HUES6 (cell line): ENCODE measurements around the gene BCAS4.

Source experiments
- H3K27ac ChIP-seq: 2 replicates; pipeline ENCODE4 v1.7.0; 2013; ENCODE audit warnings: low read depth, mild to moderate bottlenecking, low read length, inconsistent platforms
- H3K27me3 ChIP-seq: 2 replicates; pipeline ENCODE4 v1.6.1; 2013; ENCODE audit warnings: low read length; ENCODE audit not compliant: control insufficient read depth, insufficient read depth
- H3K36me3 ChIP-seq: 2 replicates; pipeline ENCODE4 v1.6.1; 2013; ENCODE audit warnings: low read length; ENCODE audit not compliant: control insufficient read depth, insufficient read depth
- H3K4me1 ChIP-seq: 2 replicates; pipeline ENCODE4 v1.6.1; 2013; ENCODE audit warnings: low read length; ENCODE audit not compliant: control insufficient read depth, insufficient read depth
- H3K4me3 ChIP-seq: 2 replicates; pipeline ENCODE4 v1.5.1; 2013; ENCODE audit warnings: low read depth, low read length
- H3K9ac ChIP-seq: one replicate; pipeline ENCODE4 v1.6.1; 2013; ENCODE audit warnings: mild to moderate bottlenecking, low read length
- H3K9me3 ChIP-seq: 2 replicates; pipeline ENCODE4 v1.6.1; 2013; ENCODE audit warnings: low read depth, low read length; ENCODE audit not compliant: control insufficient read depth, insufficient read depth

The BCAS4 gene

DNA sequence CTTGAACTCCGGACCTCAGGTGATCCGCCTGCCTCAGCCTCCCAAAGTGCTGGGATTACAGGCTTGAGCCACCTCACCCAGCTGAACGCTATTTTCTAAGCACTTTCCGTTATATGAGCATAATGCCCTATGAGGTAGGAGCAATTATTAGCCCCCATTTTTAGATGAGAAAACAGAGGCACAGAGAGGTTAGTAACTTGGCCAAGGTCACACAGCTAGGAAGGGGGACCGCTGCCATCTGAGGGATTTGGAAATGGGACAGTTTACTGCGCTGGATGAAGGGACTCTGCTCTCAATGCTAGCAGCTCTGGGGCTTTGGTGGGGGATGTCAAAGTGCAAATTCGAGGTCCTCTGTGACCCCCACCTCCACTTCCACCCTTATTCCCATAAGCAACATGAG, 62.5 kb downstream of the BCAS4 start:
- Histone ChIP-seq H3K36me3 (no peaks in the 10 kb centered on the region), H3K4me3 (no peak overlapping the region), H3K27me3 (no peaks in the 10 kb centered on the region), H3K9me3 (no peaks in the 10 kb centered on the region), H3K4me1 (peaks cover 16% of the 10 kb centered on the region), H3K9ac (no peak overlapping the region), H3K27ac (no peak overlapping the region)

DNA sequence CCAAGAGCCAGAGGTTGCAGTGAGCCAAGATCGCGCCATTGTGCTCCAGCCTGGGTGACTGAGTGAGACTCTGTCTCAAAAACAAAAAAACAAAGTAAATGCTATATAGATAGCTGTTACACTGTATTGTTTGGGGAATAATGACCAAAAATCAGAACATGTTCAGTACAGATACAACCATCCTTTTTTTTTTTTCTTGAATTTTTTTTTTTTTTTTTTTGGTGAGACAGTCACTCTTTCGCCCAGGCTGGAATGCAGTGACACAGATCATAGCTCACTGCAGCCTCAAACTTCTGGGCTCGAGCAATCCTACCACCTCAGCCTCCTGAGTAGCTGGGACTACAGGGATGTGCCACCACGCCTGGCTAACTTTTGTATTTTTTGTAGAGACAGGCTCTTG, 63.7 kb downstream of the BCAS4 start:
- no peaks in the 10 kb centered on the region for H3K9me3 ChIP-seq
- H3K27ac ChIP-seq = no peak overlapping the region
- no peaks in the 10 kb centered on the region for H3K27me3 ChIP-seq
- no peaks in the 10 kb centered on the region for H3K36me3 ChIP-seq
- H3K9ac ChIP-seq = no peak overlapping the region
- H3K4me3 ChIP-seq = no peak overlapping the region
- peaks cover 22% of the 10 kb centered on the region for H3K4me1 ChIP-seq

DNA sequence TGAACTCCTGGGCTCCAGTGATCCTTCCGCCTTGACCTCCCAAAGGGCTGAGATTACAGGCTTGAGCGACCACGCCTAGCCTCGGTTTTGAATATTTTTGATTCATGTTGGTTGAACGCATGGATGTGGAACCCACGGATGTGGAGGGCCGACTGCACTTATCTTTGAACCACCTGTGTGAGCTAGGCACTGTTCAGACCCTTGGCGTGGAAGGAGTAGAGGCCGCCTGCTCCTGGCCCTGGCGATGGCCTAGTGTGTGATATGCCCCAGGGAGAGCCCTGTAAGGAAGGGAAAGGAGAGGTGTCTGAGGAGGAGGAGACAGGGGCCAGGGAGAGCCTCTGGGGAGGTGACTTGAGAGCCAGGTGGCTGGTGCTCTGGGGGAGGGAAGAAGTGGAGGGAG, 64.3 kb downstream of the BCAS4 start:
- H3K36me3 ChIP-seq = no peaks in the 10 kb centered on the region
- no peaks in the 10 kb centered on the region for H3K27me3 ChIP-seq
- peaks cover 29% of the 10 kb centered on the region for H3K4me1 ChIP-seq
- no peaks in the 10 kb centered on the region for H3K9me3 ChIP-seq
- no peak overlapping the region for H3K9ac ChIP-seq
- H3K4me3 ChIP-seq = no peak overlapping the region
- H3K27ac ChIP-seq = no peak overlapping the region

DNA sequence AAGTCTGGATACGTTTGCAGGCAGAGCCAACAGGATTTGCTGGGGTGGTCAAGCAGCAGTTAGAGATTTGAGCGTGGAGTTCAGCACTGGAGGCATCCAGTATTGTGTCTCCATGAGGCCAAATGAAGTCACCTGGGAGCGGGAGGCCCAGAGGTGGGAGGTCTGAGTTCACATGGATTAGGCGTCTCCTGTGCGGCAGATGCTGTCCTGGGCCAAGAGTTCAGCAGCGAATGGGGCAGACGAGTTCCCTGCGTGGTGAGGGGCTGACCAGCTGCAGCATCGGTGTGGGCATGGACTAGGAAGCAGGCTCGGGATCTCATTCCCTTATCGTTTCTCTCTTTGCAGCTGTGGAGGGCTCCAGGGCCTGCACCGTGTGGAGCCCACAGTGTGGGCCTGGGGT, 66.2 kb downstream of the BCAS4 start:
- H3K4me3 ChIP-seq = no peak overlapping the region
- H3K4me1 ChIP-seq = peaks cover 30% of the 10 kb centered on the region
- no peak overlapping the region for H3K9ac ChIP-seq
- no peaks in the 10 kb centered on the region for H3K9me3 ChIP-seq
- no peaks in the 10 kb centered on the region for H3K36me3 ChIP-seq
- H3K27ac ChIP-seq = no peak overlapping the region
- no peaks in the 10 kb centered on the region for H3K27me3 ChIP-seq

DNA sequence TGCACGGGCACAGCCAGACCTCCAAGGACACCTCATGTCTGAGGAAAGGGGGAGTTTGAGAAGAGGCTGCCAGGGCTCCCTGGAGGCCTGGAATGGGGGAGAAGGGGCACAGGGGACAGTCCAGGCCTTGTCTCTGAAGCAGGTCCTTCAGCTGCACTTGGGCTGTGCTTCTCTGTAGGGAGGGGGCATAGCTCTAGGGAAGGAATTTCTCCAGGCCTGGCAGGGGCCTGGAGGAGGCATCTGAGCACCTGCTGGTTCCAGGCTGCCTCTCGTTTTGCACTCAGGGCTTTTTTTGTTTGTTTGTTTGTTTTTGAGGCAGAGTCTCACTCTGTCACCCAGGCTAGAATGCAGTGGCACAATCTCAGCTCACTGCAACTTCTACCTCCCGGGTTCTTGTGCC, 67.7 kb downstream of the BCAS4 start:
- no peaks in the 10 kb centered on the region for H3K9me3 ChIP-seq
- H3K36me3 ChIP-seq = no peaks in the 10 kb centered on the region
- H3K27me3 ChIP-seq = no peaks in the 10 kb centered on the region
- no peak overlapping the region for H3K4me3 ChIP-seq
- no peak overlapping the region for H3K27ac ChIP-seq
- peaks cover 27% of the 10 kb centered on the region for H3K4me1 ChIP-seq
- peak overlapping the region; percentile 19 for H3K9ac ChIP-seq

DNA sequence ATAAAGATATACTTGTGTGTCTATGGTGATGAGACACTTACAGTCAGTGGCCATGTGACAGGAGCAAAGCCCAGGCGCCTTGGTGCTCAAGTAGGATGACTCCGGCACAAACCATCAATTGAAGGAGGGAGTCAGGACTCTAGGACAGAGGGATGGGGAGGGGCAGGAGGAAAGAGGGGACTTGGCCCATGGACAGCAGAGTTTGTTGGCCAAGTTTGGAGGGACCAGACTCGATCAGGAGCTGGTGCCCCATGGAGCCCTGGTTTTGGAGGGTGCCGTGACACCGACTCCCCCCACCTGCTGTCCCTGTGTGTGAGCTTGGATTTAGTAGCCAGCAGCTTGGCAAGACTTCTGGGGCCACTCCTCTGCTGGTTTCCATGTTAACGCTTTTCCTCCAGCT, 70.3 kb downstream of the BCAS4 start:
- Histone ChIP-seq H3K4me1 (peaks cover 33% of the 10 kb centered on the region), H3K36me3 (no peaks in the 10 kb centered on the region), H3K9ac (no peak overlapping the region), H3K27me3 (no peaks in the 10 kb centered on the region), H3K27ac (no peak overlapping the region), H3K4me3 (no peak overlapping the region), H3K9me3 (no peaks in the 10 kb centered on the region)

DNA sequence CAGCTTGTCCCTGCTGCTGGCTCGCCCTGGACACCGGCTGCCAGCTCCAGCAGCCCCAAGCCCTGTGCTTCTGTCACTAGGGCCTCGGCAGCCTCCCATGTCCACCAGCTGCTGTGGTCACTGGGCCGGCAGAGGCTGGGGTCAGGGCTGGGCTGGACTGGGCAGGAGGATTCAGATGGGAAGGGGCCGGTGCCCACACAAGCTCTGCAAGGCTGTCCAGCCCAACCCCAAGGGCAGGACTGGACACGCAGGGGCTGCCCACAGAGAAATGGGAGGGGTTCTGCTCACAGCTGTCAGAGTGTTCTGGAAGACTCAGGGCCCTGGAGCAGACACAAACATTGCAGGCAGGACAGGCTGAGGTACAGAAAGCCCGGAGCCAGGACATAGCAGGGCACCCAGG, 70.7 kb downstream of the BCAS4 start:
- no peaks in the 10 kb centered on the region for H3K27me3 ChIP-seq
- no peak overlapping the region for H3K4me3 ChIP-seq
- no peaks in the 10 kb centered on the region for H3K9me3 ChIP-seq
- no peak overlapping the region for H3K9ac ChIP-seq
- H3K4me1 ChIP-seq = peaks cover 37% of the 10 kb centered on the region
- no peaks in the 10 kb centered on the region for H3K36me3 ChIP-seq
- no peak overlapping the region for H3K27ac ChIP-seq

DNA sequence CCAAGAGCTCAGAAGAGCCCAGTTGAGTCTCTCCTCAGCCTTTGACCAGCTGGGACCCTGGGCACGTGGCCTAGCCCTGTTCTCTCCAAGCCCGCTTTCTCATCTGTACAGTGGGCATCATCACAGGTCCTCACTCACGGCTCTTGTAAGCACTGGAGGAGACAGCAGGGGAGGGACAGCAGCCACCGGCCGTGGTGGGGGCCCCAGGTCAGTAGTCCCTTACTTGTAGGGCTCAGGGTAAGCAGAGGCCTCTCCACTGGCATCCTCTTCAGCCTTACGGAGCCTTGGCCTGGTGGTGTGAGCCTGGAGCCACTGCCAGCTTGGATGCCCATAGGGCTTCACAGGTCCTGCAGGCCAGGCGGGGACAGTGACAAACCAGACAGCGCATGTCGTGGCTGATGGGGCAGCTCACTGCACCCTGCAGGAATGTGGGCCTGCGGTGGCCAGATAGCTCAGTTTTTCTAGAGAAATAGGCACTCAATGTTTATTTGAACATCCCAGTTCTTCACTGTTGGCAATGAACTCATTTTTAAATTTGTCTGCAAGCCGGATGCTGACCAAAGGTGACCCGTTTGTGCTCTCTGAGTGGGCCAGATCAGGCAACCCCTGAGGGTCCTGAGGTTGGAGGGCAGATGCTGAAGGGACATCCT, 71.3 kb downstream of the BCAS4 start:
- Histone ChIP-seq H3K36me3 (no peaks in the 10 kb centered on the region), H3K9me3 (no peaks in the 10 kb centered on the region), H3K27ac (no peak overlapping the region), H3K4me3 (no peak overlapping the region), H3K4me1 (peaks cover 39% of the 10 kb centered on the region), H3K27me3 (no peaks in the 10 kb centered on the region), H3K9ac (no peak overlapping the region)

DNA sequence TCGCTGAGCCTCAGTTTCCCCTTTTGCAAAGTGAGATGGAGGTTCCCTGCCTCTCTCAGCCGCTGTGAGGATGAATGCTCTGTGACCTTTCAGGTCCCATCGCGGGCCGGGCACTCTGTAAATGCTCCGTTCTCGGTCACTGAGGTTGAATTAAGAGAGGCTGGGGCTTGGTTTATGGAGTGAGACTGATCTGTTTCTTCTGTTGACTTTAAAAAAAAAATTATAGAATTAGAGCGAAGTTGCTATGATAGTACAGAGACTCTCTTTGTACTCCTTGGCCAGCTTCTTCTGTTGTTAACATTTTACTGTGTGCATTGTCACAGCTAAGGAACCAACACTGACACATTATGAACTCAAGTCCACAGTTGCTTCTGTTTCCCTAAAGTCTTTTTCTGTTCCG, 72.0 kb downstream of the BCAS4 start:
- H3K27ac ChIP-seq = no peak overlapping the region
- no peaks in the 10 kb centered on the region for H3K36me3 ChIP-seq
- H3K4me1 ChIP-seq = peaks cover 46% of the 10 kb centered on the region
- H3K9ac ChIP-seq = no peak overlapping the region
- no peak overlapping the region for H3K4me3 ChIP-seq
- H3K9me3 ChIP-seq = no peaks in the 10 kb centered on the region
- no peaks in the 10 kb centered on the region for H3K27me3 ChIP-seq

DNA sequence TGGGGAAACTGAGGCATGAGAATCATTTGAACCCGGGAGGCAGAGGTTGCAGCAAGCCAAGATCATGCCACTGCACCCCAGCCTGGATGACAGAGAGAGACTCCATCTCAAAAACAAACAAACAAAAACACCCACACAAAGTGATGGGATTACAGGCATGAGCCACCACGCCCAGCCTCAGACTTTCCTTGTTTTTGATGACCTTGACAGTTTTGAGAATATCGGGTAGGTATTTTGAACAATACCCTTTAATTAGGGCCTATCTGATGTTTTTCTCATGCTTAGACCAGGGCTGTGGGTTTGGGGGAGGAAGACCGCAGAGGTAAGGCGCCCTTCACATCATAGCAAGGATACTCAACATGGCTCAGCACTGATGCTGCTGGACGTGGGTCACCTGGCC, 72.9 kb downstream of the BCAS4 start:
- Histone ChIP-seq H3K36me3 (no peaks in the 10 kb centered on the region), H3K27me3 (no peaks in the 10 kb centered on the region), H3K9me3 (no peaks in the 10 kb centered on the region)

DNA sequence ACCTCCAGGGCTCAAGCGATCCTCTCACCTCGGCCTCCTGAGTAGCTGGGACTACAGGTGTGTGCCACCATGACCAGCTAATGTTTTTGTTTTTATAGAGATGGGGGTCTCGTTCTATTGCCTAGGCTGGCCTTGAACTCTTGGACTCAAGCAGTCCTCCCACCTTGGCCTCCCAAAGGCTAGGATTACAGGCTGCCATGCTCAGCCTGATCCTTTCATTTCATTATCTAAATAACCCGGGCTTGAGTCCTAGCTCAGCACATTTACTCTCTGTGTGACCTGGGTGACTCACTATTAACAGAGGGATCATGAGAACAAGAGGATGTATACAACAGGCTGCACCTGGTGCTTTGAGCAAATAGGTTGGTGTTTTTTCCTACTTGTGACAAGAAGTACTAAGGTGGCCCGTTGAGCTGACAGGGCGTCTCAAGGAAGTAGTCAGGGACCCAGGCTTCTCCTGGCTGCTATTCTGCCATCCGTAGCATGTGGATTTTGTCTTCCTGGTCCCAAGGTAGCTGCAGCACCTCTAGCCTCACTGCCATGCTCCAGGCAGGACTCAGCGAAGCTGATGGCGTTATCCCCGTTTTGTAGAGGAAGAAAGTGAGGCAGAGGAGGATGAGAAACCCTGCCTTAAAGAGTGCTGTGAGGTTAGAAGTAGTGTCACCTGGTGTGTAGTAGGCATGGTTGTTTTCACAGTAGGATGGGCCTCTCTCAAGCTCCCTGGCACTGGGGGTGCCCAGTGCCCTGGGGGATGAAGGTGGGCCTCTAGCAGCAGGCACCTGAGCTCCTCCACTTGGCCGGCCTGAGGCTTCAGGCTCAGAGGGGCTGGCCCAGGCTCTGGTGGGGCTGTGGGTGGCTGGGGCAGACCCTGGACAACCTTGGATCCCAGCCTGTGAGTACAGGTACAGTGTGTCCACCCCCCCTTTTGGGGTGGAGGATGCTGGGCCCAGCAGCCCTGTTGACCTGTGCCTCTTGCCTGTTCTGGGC, 73.9 kb downstream of the BCAS4 start:
- peaks cover 35% of the 10 kb centered on the region for H3K4me1 ChIP-seq
- no peak overlapping the region for H3K9ac ChIP-seq
- no peaks in the 10 kb centered on the region for H3K27me3 ChIP-seq
- H3K9me3 ChIP-seq = no peaks in the 10 kb centered on the region
- H3K4me3 ChIP-seq = no peak overlapping the region
- H3K27ac ChIP-seq = no peak overlapping the region
- no peaks in the 10 kb centered on the region for H3K36me3 ChIP-seq

More for the DNA sequence above, 72.9 kb downstream of the BCAS4 start:
- Histone ChIP-seq H3K9ac (no peak overlapping the region), H3K27ac (no peak overlapping the region), H3K4me1 (peaks cover 40% of the 10 kb centered on the region), H3K4me3 (no peak overlapping the region)
